ENCODE results near the gene AVEN.
"Not testable (repeated sequence)": the region's sequence is repeated elsewhere in the genome, so short reads cannot be mapped to it uniquely, and the experiment has no call there.

The AVEN gene

GRCh38 chr15:34038871-34039789 is at the start of gene AVEN:
Gene AVEN (minus strand): TSS chr15:34039204. CDS start chr15:34039046, 158 bp downstream.
- peak; percentile 31 for DNase-seq (ENCODE audit: low read depth)

GRCh38 chr15:34085746-34086145 is 46.7 kb upstream of the AVEN start:
- DNase-seq (ENCODE audit: low read depth) = no peak

GRCh38 chr15:34084086-34084485 is 45.1 kb upstream of the AVEN start:
- no peak for DNase-seq (ENCODE audit: low read depth)

- no peak for DNase-seq (ENCODE audit: low read depth)
These were observed 40.9 kb upstream of the AVEN start for GRCh38 chr15:34079904-34080303.

GRCh38 chr15:34078900-34079299 is 39.9 kb upstream of the AVEN start:
- no peak for DNase-seq (ENCODE audit: low read depth)

GRCh38 chr15:34076785-34077184 is 37.8 kb upstream of the AVEN start:
- no peak for DNase-seq (ENCODE audit: low read depth)

GRCh38 chr15:34070003-34070402 is 31.0 kb upstream of the AVEN start:
- no peak for DNase-seq (ENCODE audit: low read depth)

GRCh38 chr15:34065941-34066340 is 26.9 kb upstream of the AVEN start:
- DNase-seq (ENCODE audit: low read depth) = no peak

GRCh38 chr15:34065261-34065660 is 26.3 kb upstream of the AVEN start:
- DNase-seq (ENCODE audit: low read depth) = no peak

- DNase-seq (ENCODE audit: low read depth) = no peak
These were observed 25.4 kb upstream of the AVEN start for GRCh38 chr15:34064438-34064837.

GRCh38 chr15:34059946-34060345 is 20.9 kb upstream of the AVEN start:
- DNase-seq (ENCODE audit: low read depth) = no peak

GRCh38 chr15:34059476-34059875 is 20.5 kb upstream of the AVEN start:
- no peak for DNase-seq (ENCODE audit: low read depth)

GRCh38 chr15:34056911-34057310 is 17.9 kb upstream of the AVEN start:
- no peak for DNase-seq (ENCODE audit: low read depth)

- no peak for DNase-seq (ENCODE audit: low read depth)
These were observed 17.0 kb upstream of the AVEN start for GRCh38 chr15:34055868-34056595.

GRCh38 chr15:34054081-34054707 is 15.2 kb upstream of the AVEN start:
- DNase-seq (ENCODE audit: low read depth) = no peak

- not testable (repeated sequence) for DNase-seq (ENCODE audit: low read depth)
These were observed 11.4 kb upstream of the AVEN start for GRCh38 chr15:34050385-34050784.

GRCh38 chr15:34049112-34049511 is 10.1 kb upstream of the AVEN start:
- no peak for DNase-seq (ENCODE audit: low read depth)

GRCh38 chr15:34047893-34048775 is 9.1 kb upstream of the AVEN start:
- DNase-seq (ENCODE audit: low read depth) = no peak

- no peak for DNase-seq (ENCODE audit: low read depth)
These were observed 7.6 kb upstream of the AVEN start for GRCh38 chr15:34046471-34047145.

- DNase-seq (ENCODE audit: low read depth) = no peak
These were observed 4.8 kb upstream of the AVEN start for GRCh38 chr15:34043813-34044212.

GRCh38 chr15:34043391-34043790 is 4.4 kb upstream of the AVEN start:
- DNase-seq (ENCODE audit: low read depth) = no peak

Measured in activated gamma-delta T cell treated with anti-CD3 and anti-CD28 coated beads, Interleukin-2, amount 50 U/mL, for 16 hours (primary cell).